GM12864 (cell line): ENCODE data around the gene SPOCK1.

Experiments used
- DNase-seq: peaks from one replicate; pipeline ENCODE4 v3.0.0-alpha.2; 2011; ENCODE audit warnings: low read depth
- H3K4me3 ChIP-seq: 2 replicates; pipeline ENCODE4 v1.5.1; 2011; ENCODE audit warnings: mild to moderate bottlenecking, low read depth, low read length, control low read depth
- TF ChIP-seq, protein P1 (sequence below): IDR thresholded peaks from 2 replicates; pipeline ENCODE4 v1.5.1; 2011; ENCODE audit warnings: low read depth, mild to moderate bottlenecking, moderate library complexity, low read length, control low read depth, inconsistent platforms; ENCODE audit errors: missing control alignments

The SPOCK1 gene

DNA sequence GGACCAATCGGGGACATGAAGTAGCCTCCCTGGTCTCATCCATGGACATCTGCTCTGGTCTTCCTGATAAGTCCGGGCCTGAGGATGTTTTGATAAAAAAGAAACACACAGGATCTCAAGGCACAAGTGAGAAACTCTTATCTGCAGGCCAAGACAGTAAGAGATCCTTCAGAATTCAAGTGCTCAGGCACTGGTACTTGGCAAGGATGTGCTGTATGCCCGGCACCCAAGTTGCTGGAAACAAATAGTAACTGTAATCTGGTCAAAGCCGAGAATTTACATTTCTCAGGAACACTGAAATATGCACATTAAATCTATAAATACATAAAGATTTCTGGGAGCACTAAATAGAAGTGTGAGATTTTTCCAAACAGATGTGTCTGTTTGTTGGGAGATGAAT is 165.7 kb downstream of the SPOCK1 start:
- no peak overlapping the region for H3K4me3 ChIP-seq
- DNase-seq: no peak
- TF ChIP-seq, protein P1, sequence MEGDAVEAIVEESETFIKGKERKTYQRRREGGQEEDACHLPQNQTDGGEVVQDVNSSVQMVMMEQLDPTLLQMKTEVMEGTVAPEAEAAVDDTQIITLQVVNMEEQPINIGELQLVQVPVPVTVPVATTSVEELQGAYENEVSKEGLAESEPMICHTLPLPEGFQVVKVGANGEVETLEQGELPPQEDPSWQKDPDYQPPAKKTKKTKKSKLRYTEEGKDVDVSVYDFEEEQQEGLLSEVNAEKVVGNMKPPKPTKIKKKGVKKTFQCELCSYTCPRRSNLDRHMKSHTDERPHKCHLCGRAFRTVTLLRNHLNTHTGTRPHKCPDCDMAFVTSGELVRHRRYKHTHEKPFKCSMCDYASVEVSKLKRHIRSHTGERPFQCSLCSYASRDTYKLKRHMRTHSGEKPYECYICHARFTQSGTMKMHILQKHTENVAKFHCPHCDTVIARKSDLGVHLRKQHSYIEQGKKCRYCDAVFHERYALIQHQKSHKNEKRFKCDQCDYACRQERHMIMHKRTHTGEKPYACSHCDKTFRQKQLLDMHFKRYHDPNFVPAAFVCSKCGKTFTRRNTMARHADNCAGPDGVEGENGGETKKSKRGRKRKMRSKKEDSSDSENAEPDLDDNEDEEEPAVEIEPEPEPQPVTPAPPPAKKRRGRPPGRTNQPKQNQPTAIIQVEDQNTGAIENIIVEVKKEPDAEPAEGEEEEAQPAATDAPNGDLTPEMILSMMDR: no peak

DNA sequence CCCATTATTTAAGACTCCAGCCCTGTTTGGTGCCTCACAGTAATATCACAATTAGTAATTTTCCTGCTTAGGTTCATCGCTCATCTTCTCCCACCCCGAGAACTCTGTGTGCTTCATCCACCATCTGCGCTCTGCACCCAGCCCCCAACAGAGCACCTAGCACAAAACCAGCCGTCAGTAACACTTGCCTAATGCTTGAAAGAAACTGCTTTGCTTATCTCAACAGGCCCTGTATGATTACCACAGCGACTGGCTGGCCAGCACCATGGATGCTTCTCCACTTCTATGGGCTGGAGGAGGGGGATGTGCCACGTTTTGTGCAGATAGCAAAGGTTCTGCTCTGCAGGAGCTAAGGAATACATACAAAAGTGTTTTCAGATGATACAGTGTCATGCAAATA is 166.8 kb downstream of the SPOCK1 start:
- H3K4me3 ChIP-seq: no peak overlapping the region
- no peak for DNase-seq
- TF ChIP-seq, protein P1: no peak

DNA sequence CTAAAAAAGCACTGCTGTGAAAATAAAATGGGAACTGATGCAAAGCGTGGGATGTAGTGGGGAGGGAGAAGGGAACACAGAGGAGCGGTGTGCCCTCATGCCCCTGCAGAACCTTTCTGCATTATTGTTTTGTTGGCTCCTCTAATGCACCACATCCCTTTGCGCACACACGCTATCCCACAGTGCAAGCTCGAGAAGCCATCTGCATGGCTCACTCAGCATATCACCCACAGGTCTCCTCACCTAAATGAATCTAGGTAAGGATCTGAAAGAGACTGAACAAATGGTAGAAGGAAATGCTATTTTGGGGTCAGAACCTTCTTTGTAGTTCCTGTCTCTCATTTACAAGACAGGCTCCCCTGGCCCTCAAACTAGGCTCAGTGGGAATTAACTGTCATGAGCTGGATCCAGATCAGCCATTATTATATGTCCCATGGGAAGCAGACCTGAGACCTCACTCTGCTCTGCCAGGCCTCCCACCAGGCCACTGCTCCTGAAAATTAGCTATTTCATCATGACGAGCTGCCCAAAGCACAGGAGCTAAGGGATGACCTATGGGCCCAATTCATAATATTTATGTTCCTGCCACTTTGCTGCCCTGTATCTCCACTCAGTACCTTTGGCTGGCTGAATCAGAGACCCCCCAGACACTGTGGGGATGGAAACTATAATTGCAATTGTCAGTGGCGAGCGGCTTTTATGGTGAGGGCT is 169.4 kb downstream of the SPOCK1 start:
- TF ChIP-seq, protein P1: no peak
- no peak overlapping the region for H3K4me3 ChIP-seq
- DNase-seq: no peak

DNA sequence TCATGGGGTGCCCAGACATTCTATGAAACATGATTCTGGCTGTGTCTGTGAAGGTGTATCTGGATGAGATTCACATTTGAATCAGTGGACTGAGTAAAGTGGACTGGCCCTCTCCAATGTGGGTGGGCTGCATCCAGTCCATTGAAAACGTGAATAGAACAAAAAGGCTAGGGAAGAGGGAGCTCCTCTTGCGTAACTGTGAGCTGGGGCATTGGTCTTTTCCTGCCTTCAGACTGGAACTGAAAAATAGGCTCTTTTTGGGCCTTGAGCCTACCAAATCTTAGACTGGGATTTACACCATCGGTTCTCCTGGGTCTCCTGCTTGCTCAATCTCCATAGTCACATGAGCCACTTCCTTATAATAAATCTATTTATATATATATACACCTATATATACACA is 170.1 kb downstream of the SPOCK1 start:
- TF ChIP-seq, protein P1: no peak
- no peak for DNase-seq

DNA sequence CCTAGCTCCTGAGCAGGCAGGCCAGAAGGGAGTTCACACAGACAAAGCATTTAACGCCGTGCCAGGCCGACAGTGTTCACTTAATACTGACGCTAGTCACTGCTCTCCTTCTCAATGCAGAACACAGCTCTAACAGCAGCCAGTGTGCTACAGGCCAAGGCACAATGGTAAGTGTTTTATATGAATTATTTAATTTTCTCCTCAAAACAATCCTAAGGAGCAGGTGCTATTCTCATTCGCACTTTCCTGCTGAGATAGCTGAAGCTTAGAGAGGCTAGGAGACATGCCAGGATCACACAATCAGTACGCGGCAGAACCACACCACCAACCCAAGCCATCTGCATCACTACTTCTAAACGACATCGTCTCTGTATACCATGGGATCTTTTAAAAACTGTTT is 170.7 kb downstream of the SPOCK1 start:
- TF ChIP-seq, protein P1: no peak
- H3K4me3 ChIP-seq: no peak overlapping the region
- no peak for DNase-seq

More for the DNA sequence above, 170.1 kb downstream of the SPOCK1 start:
- H3K4me3 ChIP-seq: no peak overlapping the region

DNA sequence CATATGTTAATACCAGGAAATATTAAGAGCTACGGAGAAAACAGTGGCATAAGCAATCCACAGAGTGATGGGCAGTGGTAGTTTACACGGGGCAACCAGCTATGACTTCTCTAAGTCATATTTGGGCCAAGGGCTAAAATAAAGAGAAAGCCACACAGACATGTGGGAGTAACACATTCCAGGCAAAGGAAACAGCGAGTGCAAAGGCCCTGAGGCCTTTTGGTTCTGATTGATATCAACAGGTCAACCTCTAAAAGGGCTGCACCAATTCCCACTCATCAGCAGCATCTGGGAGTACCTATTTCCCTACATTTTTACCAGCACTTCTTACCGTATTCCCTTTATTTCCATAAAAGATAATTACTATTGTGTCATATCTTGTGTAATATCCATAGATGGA is 173.4 kb downstream of the SPOCK1 start:
- H3K4me3 ChIP-seq: no peak overlapping the region
- DNase-seq: no peak
- TF ChIP-seq, protein P1: no peak
